ENCODE data around the gene NCK2.

The NCK2 gene

GRCh38 chr2:105870858-105871257 lies 126.1 kb downstream of the NCK2 start:
- H3K4me3 ChIP-seq (ENCODE audit: low read depth, low read length) = no peak overlapping the region
- DNase-seq (ENCODE audit: low read depth) = no peak
- no peak for TF ChIP-seq CTCF (IDR thresholded peaks at IDR 0.05; ENCODE audit: low read depth, low read length, missing control alignments)

GRCh38 chr2:105872142-105872728 lies 127.5 kb downstream of the NCK2 start:
- no peak for TF ChIP-seq CTCF (IDR thresholded peaks at IDR 0.05; ENCODE audit: low read depth, low read length, missing control alignments)
- no peak overlapping the region for H3K4me3 ChIP-seq (ENCODE audit: low read depth, low read length)
- no peak for DNase-seq (ENCODE audit: low read depth)

GRCh38 chr2:105872830-105873229 lies 128.1 kb downstream of the NCK2 start:
- no peak for TF ChIP-seq CTCF (IDR thresholded peaks at IDR 0.05; ENCODE audit: low read depth, low read length, missing control alignments)
- no peak for DNase-seq (ENCODE audit: low read depth)
- H3K4me3 ChIP-seq (ENCODE audit: low read depth, low read length) = no peak overlapping the region

GRCh38 chr2:105873281-105873680 lies 128.6 kb downstream of the NCK2 start:
- no peak for DNase-seq (ENCODE audit: low read depth)
- TF ChIP-seq CTCF (IDR thresholded peaks at IDR 0.05; ENCODE audit: low read depth, low read length, missing control alignments) = no peak

GRCh38 chr2:105873721-105874120 lies 129.0 kb downstream of the NCK2 start:
- no peak for TF ChIP-seq CTCF (IDR thresholded peaks at IDR 0.05; ENCODE audit: low read depth, low read length, missing control alignments)
- H3K4me3 ChIP-seq (ENCODE audit: low read depth, low read length) = no peak overlapping the region
- peak; percentile 65 for DNase-seq (ENCODE audit: low read depth)

More at GRCh38 chr2:105873281-105873680, 128.6 kb downstream of the NCK2 start:
- no peak overlapping the region for H3K4me3 ChIP-seq (ENCODE audit: low read depth, low read length)

GRCh38 chr2:105874466-105874865 lies 129.8 kb downstream of the NCK2 start:
- no peak overlapping the region for H3K4me3 ChIP-seq (ENCODE audit: low read depth, low read length)
- no peak for TF ChIP-seq CTCF (IDR thresholded peaks at IDR 0.05; ENCODE audit: low read depth, low read length, missing control alignments)
- DNase-seq (ENCODE audit: low read depth) = no peak

- no peak for DNase-seq (ENCODE audit: low read depth)
- no peak for TF ChIP-seq CTCF (IDR thresholded peaks at IDR 0.05; ENCODE audit: low read depth, low read length, missing control alignments)
Observed at GRCh38 chr2:105875241-105875640, 130.5 kb downstream of the NCK2 start.

More at GRCh38 chr2:105875241-105875640, 130.5 kb downstream of the NCK2 start:
- H3K4me3 ChIP-seq (ENCODE audit: low read depth, low read length) = no peak overlapping the region
